Erythroblast (primary cell): Measurements from ENCODE around the gene KDM4C.

Experiments used
- DNase-seq, 2 experiments: peaks; one replicate each; lab custom pipeline; 2025; lab: John Stamatoyannopoulos, UW
- GATA1 ChIP-seq: IDR thresholded peaks from 2 replicates; pipeline ENCODE4 v1.6.1; 2011; ENCODE audit warnings: low read depth, mild to moderate bottlenecking, control low read depth, low read length, moderate library complexity
- POLR2A ChIP-seq: IDR thresholded peaks from 2 replicates; pipeline ENCODE4 v1.6.1; 2011; ENCODE audit warnings: mild to moderate bottlenecking, low read length

The KDM4C gene

DNA sequence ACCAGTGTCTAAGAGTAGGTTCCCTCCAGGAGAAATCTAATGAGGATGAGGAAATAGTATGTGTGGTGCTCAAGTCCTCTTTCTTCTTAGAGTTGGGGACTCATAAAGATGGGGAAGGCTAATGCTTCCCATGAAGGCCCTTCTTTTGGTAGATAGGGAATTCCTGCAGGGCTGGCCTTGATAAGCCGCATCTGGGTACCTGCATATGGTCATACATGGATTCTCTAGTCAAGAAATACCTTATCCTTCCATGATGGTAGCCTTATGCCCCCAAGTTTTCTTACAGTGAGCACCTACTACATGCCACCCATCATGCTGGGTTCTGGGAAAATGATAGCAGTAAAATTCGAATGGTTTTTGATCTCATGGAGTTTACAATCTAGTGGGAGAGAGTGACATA lies 382.6 kb downstream of the KDM4C start:
- no peak for DNase-seq
- TF ChIP-seq POLR2A: no peak
- TF ChIP-seq GATA1: no peak

- no peak for DNase-seq
Measured at GRCh38 chr9:7143645-7144200, 385.9 kb downstream of the KDM4C start.

DNA sequence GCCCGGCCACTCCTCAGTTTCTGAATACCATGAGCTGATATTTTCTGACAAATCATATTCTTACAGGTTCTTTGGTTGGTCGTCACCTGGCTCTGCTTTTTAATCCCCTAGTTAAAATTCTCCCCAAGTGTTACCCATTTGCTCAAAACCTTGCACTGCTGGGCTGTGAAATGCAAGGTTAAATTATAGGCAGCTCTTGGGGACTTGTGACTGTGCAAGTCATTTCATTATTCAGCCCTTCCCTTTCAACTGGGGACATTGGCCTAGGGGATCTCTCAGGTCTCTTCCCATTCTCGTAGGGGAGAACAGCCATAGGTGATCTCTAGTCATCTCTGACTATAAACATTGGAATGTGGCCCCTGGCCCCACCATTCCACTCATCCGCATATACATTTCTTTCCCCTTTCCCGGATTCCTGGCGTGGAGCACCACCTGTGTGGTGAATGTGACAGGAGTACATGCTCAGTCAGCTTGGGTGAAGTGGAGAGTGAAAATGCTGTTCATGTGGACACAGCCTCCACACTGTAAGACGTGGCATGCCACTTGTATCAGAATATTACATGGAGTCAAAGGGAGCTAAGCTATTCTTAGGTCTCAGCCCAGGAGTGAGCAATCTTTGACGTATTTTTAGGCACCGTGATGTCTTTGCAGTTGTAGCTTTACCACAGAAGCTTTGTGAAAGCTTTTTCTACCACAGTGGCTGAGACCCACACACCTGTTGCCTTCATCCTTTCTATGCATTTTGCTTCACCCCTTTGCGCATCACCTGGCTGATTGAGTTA lies 386.7 kb downstream of the KDM4C start:
- TF ChIP-seq POLR2A (no peak), GATA1 (no peak)
- no peak for DNase-seq

More at GRCh38 chr9:7143645-7144200, 385.9 kb downstream of the KDM4C start:
- TF ChIP-seq GATA1: no peak
- no peak for TF ChIP-seq POLR2A

DNA sequence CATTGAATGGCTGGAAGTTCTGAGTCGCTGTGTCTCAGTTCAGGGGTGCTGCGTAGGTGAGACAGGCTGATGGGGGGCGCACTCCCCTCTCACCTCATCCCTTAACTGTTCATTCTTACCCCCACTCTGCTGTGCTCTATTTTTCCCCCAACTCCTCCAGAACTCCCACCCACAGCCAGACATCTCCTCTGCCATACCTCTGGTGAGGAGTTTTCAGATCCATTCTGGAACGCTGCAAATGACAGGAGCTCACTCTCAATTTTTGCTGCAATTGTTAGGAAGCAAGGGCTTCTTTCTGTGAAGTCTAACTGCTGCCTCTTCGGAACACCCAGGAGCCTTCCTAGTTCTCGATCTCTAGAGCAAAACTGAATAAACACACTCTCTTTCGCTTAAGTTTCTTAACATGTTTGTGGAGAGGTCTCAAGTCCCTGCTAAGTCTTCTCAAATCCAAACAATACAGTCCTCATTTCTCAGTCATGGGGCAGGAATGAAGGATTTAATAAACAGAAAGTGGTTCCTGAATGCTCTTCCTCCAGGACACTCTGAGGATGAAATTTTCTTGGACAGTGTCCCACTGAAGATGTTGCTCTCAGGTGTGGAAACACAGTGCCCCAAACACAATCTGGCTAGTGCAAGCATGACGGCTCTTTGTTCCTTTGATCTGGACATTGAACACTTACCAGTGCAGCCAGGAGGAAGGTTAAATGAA lies 387.7 kb downstream of the KDM4C start:
- no peak for DNase-seq
- TF ChIP-seq GATA1: no peak
- no peak for TF ChIP-seq POLR2A

DNA sequence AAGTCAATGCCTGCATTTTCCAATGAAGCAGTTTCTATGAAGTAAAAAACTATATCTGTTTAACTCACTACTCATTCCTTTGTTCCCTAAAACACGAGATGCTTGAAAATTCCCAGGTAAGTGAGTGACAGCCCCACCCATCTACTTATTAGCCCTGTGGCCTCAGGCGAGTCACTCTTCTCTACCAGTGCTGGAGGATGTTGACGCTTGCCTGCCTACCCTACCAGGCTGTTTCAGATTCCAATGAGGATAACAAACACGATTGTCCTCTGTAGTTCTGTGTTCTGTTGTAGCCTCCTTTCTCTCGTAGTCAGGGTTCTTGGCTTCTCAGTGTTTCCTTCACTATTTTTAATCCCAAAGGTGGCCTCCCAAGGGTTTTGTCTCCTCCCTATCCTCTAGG lies 388.8 kb downstream of the KDM4C start:
- no peak for TF ChIP-seq POLR2A
- no peak for TF ChIP-seq GATA1
- DNase-seq: no peak

GRCh38 chr9:7147121-7148090 lies 389.6 kb downstream of the KDM4C start:
- no peak for TF ChIP-seq GATA1
- TF ChIP-seq POLR2A: no peak
- DNase-seq: peak; percentile 22 to 54

DNA sequence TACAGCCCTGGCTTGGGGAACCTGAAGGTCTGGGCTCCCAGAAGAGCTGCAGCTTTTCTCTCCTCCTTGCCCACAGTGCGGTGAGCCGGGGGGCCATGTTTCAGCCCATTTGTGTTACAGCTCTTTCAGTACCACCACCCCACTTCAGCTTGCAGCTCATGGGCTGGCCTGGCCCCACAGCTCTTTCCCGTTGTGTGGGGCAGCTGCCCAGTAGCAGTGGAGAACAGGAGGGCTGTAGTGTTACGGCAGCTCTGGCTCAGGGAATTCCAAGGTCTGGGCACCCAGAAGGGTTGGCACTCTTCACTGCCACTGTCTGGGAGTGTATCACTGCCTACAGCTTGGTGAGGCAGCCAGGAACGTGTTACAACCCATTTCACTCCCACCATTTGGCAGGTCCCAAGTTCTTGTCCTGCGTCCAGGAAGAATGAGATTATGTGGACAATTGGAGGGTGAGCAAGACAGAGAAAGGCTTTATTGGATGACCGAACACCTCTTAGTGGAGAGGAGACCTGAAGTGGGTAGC lies 390.5 kb downstream of the KDM4C start:
- TF ChIP-seq POLR2A (no peak), GATA1 (no peak)

GRCh38 chr9:7149258-7149657 lies 391.5 kb downstream of the KDM4C start:
- DNase-seq: no peak
- TF ChIP-seq GATA1 (no peak), POLR2A (no peak)

More for the DNA sequence above, 390.5 kb downstream of the KDM4C start:
- no peak for DNase-seq

DNA sequence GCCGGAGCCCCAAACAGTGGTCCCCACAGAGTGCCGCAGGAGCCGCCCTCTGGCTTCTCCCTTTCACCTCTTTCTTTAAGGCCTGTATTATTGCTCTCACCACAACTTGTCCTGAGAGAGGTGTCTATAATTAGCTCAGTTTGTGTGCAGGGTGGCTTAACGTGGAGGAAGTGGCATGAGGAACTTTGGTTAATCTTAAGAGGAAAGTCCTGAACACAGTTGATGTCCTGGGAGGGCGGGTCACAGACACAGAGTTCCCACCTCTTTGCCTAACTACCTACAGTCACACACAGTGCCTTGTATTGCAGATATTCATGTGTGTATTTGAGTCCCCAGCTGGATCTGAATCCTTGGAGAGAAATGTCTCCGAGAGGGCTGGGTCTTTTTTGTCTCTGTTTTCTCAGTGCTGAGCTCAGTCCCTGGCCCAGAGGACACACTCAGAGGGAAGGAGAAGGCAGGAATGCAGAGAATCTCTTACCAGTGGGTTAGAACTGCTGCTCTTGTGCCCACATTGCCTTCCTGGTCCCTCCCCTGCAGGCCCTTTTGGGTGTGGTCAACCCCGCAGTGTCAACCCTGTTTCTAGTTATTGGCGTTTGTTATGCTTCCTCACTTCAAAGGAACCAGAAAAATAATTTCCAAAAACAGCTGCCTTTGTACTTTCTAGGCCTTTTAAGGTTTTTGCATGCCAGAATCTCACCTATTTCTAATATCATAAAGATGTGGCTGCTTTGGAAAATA lies 392.5 kb downstream of the KDM4C start:
- DNase-seq: peak; percentile 20 to 46

GRCh38 chr9:7153134-7153533 lies 395.4 kb downstream of the KDM4C start:
- no peak for TF ChIP-seq POLR2A
- TF ChIP-seq GATA1: no peak
- no peak for DNase-seq

More for the DNA sequence above, 392.5 kb downstream of the KDM4C start:
- TF ChIP-seq POLR2A (no peak), GATA1 (no peak)

- no peak for DNase-seq
- TF ChIP-seq POLR2A: no peak
- no peak for TF ChIP-seq GATA1
Measured at GRCh38 chr9:7153566-7153965, 395.8 kb downstream of the KDM4C start.

GRCh38 chr9:7154003-7154619 lies 396.3 kb downstream of the KDM4C start:
- DNase-seq: peak in 1 of 2 experiments; percentile 14
- TF ChIP-seq GATA1 (no peak), POLR2A (no peak)
